Measurements from ENCODE around the gene MMP11. TPM values are rescaled to one million over a fixed set of nuclear protein-coding genes. Genes with fewer than 3 reads are reported as not detected.

The MMP11 gene
- total RNA-seq, 2 experiments from 2014 or later: 2.1 to 2.4 TPM

Other genes with a start within 250 kb of the MMP11 start
- gene IGLL1, start 192.6 kb upstream of the MMP11 start, total RNA-seq: not detected
- under 1 TPM; 0.69 to 0.79 TPM for gene DRICH1, start 140.5 kb upstream of the MMP11 start, total RNA-seq
- gene RGL4, start 81.8 kb upstream of the MMP11 start, total RNA-seq: 10 to 100 TPM; 24.9 to 25.8 TPM
- gene ZNF70, start 21.7 kb upstream of the MMP11 start, total RNA-seq: 1 to 10 TPM; 3.8 to 4.1 TPM
- not detected for gene VPREB3, start 18.4 kb upstream of the MMP11 start, total RNA-seq
- 1 to 10 TPM; 2.1 to 2.9 TPM for gene C22orf15, start 9.9 kb upstream of the MMP11 start, total RNA-seq
- 100 to 1,000 TPM in 1 of 2 experiments, 10 to 100 TPM in 1; 99.8 to 111 TPM for gene CHCHD10, start 4.9 kb upstream of the MMP11 start, total RNA-seq
- gene SMARCB1, start 14.1 kb downstream of the MMP11 start, total RNA-seq: 10 to 100 TPM; 81.2 to 82.8 TPM
- gene DERL3, start 66.2 kb downstream of the MMP11 start, total RNA-seq: 1 to 10 TPM; 9.6 to 9.9 TPM
- gene SLC2A11, start 85.0 kb downstream of the MMP11 start, total RNA-seq: 10 to 100 TPM; 10.0 to 12.1 TPM
- 100 to 1,000 TPM; 776 to 848 TPM for gene MIF, start 121.5 kb downstream of the MMP11 start, total RNA-seq
- not detected for gene GSTT2B, start 188.3 kb downstream of the MMP11 start, total RNA-seq
- gene DDTL, start 194.0 kb downstream of the MMP11 start, total RNA-seq: not detected
- gene DDT, start 201.6 kb downstream of the MMP11 start, total RNA-seq: 100 to 1,000 TPM; 133 TPM
- not detected for gene GSTT2, start 207.3 kb downstream of the MMP11 start, total RNA-seq
- gene GSTT4, start 232.6 kb downstream of the MMP11 start, total RNA-seq: not detected
- gene CABIN1, start 238.5 kb downstream of the MMP11 start, total RNA-seq: 100 to 1,000 TPM; 153 to 159 TPM